ENCODE data around the gene PAK1IP1. TPM values are rescaled to one million over a fixed set of nuclear protein-coding genes. Genes with fewer than 3 reads are reported as not detected.
"Not testable (repeated sequence)": the region's sequence is repeated elsewhere in the genome, so short reads cannot be mapped to it uniquely, and the experiment has no call there.

Gene PAK1IP1
- total RNA-seq, 1 donor from 2014 or later = 29.7 TPM

DNA sequence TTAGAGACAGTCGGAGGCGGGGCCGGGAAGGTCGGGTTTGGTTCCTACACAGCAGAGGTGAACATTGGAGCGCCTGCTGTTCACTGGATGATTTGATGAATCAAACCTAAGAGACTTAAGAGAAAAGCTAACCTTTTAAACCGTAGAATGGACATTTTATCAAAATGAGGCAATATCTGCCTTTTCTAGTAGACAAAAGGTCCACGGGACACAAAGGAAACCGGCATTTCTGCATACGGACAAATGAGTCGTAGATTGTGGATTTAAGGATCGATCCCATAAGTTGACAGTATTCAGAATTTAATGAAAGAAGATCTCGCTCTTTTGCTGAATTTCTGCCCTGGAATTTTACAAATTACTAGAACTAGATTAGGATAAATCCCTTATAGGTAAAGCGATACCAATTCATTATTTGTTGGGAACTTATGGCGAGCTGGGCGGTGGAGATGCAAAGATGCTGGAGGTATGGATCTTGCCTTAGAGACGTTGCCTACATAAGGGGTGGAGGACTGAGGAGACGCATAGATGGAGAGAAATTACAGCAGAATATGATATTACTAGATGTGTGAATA lies 400 bp downstream of the PAK1IP1 start:
- TF ChIP-seq, protein P1, sequence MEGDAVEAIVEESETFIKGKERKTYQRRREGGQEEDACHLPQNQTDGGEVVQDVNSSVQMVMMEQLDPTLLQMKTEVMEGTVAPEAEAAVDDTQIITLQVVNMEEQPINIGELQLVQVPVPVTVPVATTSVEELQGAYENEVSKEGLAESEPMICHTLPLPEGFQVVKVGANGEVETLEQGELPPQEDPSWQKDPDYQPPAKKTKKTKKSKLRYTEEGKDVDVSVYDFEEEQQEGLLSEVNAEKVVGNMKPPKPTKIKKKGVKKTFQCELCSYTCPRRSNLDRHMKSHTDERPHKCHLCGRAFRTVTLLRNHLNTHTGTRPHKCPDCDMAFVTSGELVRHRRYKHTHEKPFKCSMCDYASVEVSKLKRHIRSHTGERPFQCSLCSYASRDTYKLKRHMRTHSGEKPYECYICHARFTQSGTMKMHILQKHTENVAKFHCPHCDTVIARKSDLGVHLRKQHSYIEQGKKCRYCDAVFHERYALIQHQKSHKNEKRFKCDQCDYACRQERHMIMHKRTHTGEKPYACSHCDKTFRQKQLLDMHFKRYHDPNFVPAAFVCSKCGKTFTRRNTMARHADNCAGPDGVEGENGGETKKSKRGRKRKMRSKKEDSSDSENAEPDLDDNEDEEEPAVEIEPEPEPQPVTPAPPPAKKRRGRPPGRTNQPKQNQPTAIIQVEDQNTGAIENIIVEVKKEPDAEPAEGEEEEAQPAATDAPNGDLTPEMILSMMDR (conservative IDR thresholded peaks at IDR 0.05; ENCODE audit: low read depth, low read length) = no peak
- H3K4me3 ChIP-seq (ENCODE audit: low read depth, low read length) = peak overlapping the region; percentile 90
- DNase-seq (ENCODE audit: low read depth) = no peak

DNA sequence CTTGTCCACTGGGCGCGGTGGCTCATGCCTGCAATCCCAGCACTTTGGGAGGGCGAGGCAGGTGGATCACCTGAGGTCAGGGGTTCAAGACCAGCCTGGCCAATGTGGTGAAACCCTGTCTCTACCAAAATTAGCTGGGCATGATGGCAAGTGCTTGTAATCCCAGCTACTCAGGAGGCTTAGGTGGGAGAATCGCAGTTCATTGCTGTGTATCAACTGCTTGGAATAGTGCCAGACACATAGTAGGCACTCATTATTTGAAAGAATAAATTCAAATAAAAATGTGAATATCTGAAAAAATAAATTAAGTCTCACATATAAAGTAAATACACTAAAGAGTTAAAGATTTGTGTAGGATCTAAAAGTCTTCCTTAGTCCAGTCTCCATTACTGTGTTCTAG lies 1.9 kb downstream of the PAK1IP1 start:
- H3K4me3 ChIP-seq (ENCODE audit: low read depth, low read length) = no peak overlapping the region
- TF ChIP-seq, protein P1 (conservative IDR thresholded peaks at IDR 0.05; ENCODE audit: low read depth, low read length) = no peak
- no peak for DNase-seq (ENCODE audit: low read depth)

DNA sequence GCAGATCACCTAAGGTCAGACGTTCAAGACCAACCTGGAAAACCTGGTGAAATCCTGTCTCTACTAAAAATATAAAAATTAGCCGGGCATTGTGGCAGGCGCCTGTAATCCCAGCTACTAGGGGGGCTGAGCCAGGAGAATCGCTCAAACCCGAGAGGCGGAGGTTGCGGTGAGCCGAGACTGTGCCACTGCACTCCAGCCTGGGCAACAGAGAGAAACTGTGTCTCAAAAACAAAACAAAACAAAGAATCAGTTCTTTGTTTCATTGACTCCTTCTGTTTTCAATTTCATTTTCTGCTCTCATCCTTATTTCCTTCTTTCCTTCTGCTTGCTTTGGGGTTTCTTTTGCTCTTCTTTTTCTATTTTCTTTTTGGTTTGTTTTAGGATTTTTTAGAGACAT lies 19.2 kb downstream of the PAK1IP1 start:
- no peak overlapping the region for H3K4me3 ChIP-seq (ENCODE audit: low read depth, low read length)
- TF ChIP-seq, protein P1 (conservative IDR thresholded peaks at IDR 0.05; ENCODE audit: low read depth, low read length) = no peak
- DNase-seq (ENCODE audit: low read depth) = no peak

DNA sequence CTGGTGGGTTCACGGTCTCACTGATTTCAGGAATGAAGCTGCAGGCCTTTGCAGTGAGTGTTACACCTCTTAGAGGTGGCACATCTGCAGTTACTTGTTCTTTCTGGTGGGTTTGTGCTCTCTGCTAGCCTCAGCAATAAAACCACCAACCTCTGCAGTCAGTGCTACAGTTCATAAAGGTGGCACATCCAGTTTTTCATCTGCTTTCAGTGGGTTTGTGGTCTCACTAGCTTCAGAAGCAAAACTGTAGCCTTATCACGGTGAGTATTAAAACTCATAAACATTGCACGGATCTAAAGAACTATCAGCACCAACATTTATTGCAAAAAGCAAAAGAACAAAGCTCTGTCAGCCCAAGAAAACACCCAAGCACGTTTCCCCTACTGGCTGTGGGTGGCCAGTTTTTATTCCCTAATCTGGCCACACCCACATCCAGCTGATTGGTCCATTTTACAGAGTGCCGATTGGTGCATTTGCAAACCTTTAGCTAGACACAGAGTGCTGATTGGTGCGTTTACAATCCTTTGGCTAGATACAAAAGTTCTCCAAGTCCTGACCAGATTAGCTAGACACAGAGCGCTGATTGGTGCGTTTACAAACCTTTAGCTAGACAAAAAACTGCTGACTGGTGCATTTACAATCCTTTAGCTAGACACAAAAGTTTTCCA lies 24.7 kb downstream of the PAK1IP1 start:
- no peak for DNase-seq (ENCODE audit: low read depth)
- TF ChIP-seq, protein P1 (conservative IDR thresholded peaks at IDR 0.05; ENCODE audit: low read depth, low read length) = no peak
- peak overlapping the region; percentile 60 for H3K4me3 ChIP-seq (ENCODE audit: low read depth, low read length)

DNA sequence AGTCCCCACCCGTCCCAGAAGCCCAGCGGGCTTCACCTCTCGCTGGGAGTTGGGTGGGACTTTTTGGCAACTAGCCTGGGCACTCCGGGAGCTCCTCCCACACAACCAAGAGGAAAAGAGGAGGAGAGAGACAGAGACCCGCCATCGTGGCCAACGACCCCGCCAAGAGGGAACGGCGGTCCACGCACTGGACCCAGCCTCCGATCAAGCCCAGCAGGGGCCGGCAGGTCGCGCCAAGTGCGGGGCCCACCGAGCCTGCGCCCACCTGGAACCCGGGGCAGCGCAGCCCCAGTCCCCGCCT lies 25.1 kb downstream of the PAK1IP1 start:
- DNase-seq (ENCODE audit: low read depth) = no peak
- peak overlapping the region; percentile 60 for H3K4me3 ChIP-seq (ENCODE audit: low read depth, low read length)
- TF ChIP-seq, protein P1 (conservative IDR thresholded peaks at IDR 0.05; ENCODE audit: low read depth, low read length) = no peak

DNA sequence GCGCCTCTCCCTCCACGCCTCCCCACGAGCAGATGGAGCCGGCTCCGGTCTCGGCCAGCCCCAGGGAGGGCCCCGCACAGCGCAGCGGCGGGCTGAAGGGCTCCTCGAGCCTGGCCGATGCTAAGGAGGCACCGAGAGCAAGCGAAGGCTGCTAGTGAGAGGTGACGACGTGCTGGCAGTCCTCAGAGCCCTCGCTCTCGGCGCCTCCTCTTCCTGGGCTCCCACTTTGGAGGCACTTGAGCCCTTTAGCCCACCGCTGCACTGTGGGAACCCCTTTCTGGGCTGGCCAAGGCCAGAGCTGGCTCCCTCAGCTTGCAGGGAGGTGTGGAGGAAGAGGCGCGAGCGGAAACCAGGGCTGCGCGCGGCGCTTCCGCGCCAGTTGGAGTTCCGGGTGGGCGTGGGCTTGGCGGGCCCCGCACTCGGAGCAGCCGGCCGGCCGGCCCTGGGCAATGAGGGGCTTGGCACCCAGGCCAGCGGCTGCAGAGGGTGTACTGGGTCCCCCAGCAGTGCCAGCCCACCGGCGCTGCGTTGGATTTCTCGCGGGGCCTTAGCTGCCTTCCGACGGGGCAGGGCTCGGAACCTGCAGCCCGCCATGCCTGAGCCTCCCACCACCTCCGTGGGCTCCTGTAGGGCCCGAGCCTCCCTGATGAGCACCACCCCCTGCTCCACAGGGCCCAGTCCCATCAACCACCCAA lies 25.6 kb downstream of the PAK1IP1 start:
- no peak for DNase-seq (ENCODE audit: low read depth)
- TF ChIP-seq, protein P1 (conservative IDR thresholded peaks at IDR 0.05; ENCODE audit: low read depth, low read length) = no peak
- H3K4me3 ChIP-seq (ENCODE audit: low read depth, low read length) = peak overlapping the region; percentile 60

DNA sequence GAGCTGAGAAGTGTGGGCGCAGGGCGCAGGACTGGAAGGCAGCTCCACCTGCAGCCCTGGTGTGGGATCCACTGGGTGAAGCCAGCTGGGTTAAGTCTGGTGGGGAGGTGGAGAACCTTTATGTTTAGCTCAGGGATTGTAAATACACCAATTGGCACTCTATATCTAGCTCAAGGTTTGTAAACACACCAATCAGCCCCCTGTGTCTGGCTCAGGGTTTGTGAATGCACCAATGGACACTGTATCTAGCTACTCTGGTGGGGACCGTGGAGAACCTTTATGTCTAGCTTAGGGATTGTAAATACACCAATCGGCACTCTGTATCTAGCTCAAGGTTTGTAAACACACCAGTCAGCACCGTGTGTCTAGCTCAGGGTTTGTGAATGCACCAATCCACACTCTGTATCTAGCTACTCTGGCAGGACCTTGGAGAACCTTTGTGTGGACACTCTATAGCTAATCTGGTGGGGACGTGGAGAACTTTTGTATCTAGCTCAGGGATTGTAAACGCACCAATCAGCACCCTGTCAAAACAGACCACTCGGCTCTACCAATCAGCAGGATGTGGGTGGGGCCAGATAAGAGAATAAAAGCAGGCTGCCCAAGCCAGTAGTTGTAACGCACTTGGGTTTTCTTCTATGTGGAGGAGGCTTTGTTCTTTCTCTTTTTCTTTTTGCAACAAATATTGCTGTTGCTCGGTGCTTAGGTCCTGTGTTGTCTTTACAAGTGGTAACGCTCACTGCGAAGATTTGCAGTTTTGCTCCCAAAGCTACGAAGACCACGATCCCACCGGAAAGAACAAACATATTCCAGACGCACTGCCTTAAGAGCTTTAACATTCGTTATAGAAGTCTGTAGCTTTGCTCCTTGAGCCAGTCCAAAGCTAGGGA lies 26.4 kb downstream of the PAK1IP1 start:
- H3K4me3 ChIP-seq (ENCODE audit: low read depth, low read length) = peak overlapping the region; percentile 60
- DNase-seq (ENCODE audit: low read depth) = not testable (repeated sequence)

All from epithelial cell of proximal tubule (primary cell).